GM18867 (cell line): ENCODE results near the gene MYEOV.

ENCODE experiments used
- ATAC-seq: cut with Tn5 transposase; IDR thresholded peaks from one replicate; pipeline ENCODE4 v1.9.1; 2021; ENCODE audit warnings: mild to moderate bottlenecking, moderate library complexity; ENCODE audit not compliant: unreplicated experiment

MYEOV gene

GRCh38 chr11:69293819-69294505 lies at the start of gene MYEOV:
TSS of gene MYEOV (plus strand) at chr11:69294155. CDS start at chr11:69295355, 1,200 bp downstream.
- ATAC-seq: no peak

GRCh38 chr11:69244266-69244665 lies 49.7 kb upstream of the MYEOV start:
- no peak for ATAC-seq

GRCh38 chr11:69245041-69245440 lies 48.9 kb upstream of the MYEOV start:
- ATAC-seq: no peak

GRCh38 chr11:69245491-69246345 lies 48.2 kb upstream of the MYEOV start:
- no peak for ATAC-seq

GRCh38 chr11:69249311-69250185 lies 44.4 kb upstream of the MYEOV start:
- ATAC-seq: no peak

GRCh38 chr11:69250186-69251056 lies 43.5 kb upstream of the MYEOV start:
- ATAC-seq: no peak

- ATAC-seq: no peak
Measured at GRCh38 chr11:69251057-69251393, 42.9 kb upstream of the MYEOV start.

- ATAC-seq: no peak
Measured at GRCh38 chr11:69251639-69252489, 42.1 kb upstream of the MYEOV start.

GRCh38 chr11:69252490-69252837 lies 41.5 kb upstream of the MYEOV start:
- ATAC-seq: no peak

GRCh38 chr11:69253028-69253427 lies 40.9 kb upstream of the MYEOV start:
- no peak for ATAC-seq

- no peak for ATAC-seq
Measured at GRCh38 chr11:69257134-69257533, 36.8 kb upstream of the MYEOV start.

GRCh38 chr11:69257838-69258658 lies 35.9 kb upstream of the MYEOV start:
- ATAC-seq: no peak

- ATAC-seq: no peak
Measured at GRCh38 chr11:69259096-69259495, 34.9 kb upstream of the MYEOV start.

- no peak for ATAC-seq
Measured at GRCh38 chr11:69260622-69261021, 33.3 kb upstream of the MYEOV start.

- no peak for ATAC-seq
Measured at GRCh38 chr11:69261116-69261515, 32.8 kb upstream of the MYEOV start.

GRCh38 chr11:69262918-69263735 lies 30.8 kb upstream of the MYEOV start:
- no peak for ATAC-seq

GRCh38 chr11:69263736-69264052 lies 30.3 kb upstream of the MYEOV start:
- no peak for ATAC-seq

- ATAC-seq: no peak
Measured at GRCh38 chr11:69264486-69264885, 29.5 kb upstream of the MYEOV start.
